Keratinocyte (primary cell): Measurements from ENCODE around the gene GOLGA8G. TPM values are rescaled to one million over a fixed set of nuclear protein-coding genes. Genes with fewer than 3 reads are reported as not detected.
"Not testable (repeated sequence)": the region's sequence is repeated elsewhere in the genome, so short reads cannot be mapped to it uniquely, and the experiment has no call there.

Experiments used
- DNase-seq: peaks from one replicate; pipeline ENCODE4 v3.0.0-alpha.2; 2011; ENCODE audit warnings: low read depth, missing footprints, low spot score
- FAIRE-seq: peaks from 2 replicates; lab custom pipeline; 2011; peaks lifted over from hg19 to GRCh38; lab: Jason Lieb, UNC
- H2AFZ ChIP-seq: 2 replicates; pipeline ENCODE4 v1.6.0; 2012; ENCODE audit warnings: low read length, control low read depth, inconsistent platforms; ENCODE audit not compliant: control insufficient read depth
- H3K27ac ChIP-seq: 2 replicates; pipeline ENCODE4 v1.5.1; 2011; ENCODE audit warnings: low read length; ENCODE audit not compliant: control insufficient read depth, insufficient read depth
- H3K27me3 ChIP-seq: 3 replicates; pipeline ENCODE4 v1.6.0; 2011; ENCODE audit warnings: low read length; ENCODE audit not compliant: control insufficient read depth, insufficient read depth; ENCODE audit errors: extremely low read depth
- H3K36me3 ChIP-seq, 2 experiments: 2 replicates in 1 of 2; 3 replicates in 1 of 2; pipeline ENCODE4 v1.5.1; 2011; ENCODE audit warnings: low read length in 2 of 2, mild to moderate bottlenecking in 1 of 2; ENCODE audit not compliant: control insufficient read depth in 2 of 2, insufficient read depth in 2 of 2; ENCODE audit errors: extremely low read depth in 1 of 2
- H3K4me1 ChIP-seq: 3 replicates; pipeline ENCODE4 v1.5.1; 2011; ENCODE audit warnings: low read length; ENCODE audit not compliant: control insufficient read depth, insufficient read depth; ENCODE audit errors: extremely low read depth
- H3K4me2 ChIP-seq: 3 replicates; pipeline ENCODE4 v1.6.0; 2011; ENCODE audit warnings: low read depth, low read length; ENCODE audit not compliant: control insufficient read depth, insufficient read depth; ENCODE audit errors: extremely low read depth
- H3K4me3 ChIP-seq, 3 experiments: fragments of 200-600 bp in 1 of 3; sonication (generic) in 1 of 3; 2 replicates in 2 of 3; 3 replicates in 1 of 3; pipeline ENCODE4 v1.5.1; 2011 to 2016; ENCODE audit warnings: low read length in 3 of 3, mild to moderate bottlenecking in 3 of 3, control low read depth in 2 of 3, inconsistent platforms in 1 of 3, low read depth in 1 of 3, mixed read lengths in 1 of 3, mixed run types in 1 of 3, moderate library complexity in 1 of 3; ENCODE audit not compliant: control insufficient read depth in 2 of 3, insufficient read depth in 2 of 3; ENCODE audit errors: extremely low read depth in 1 of 3
- H3K79me2 ChIP-seq: 2 replicates; pipeline ENCODE4 v1.6.0; 2012; ENCODE audit warnings: low read length; ENCODE audit not compliant: control insufficient read depth, insufficient read depth
- H3K9ac ChIP-seq: 3 replicates; pipeline ENCODE4 v1.6.0; 2011; ENCODE audit warnings: low read length; ENCODE audit not compliant: control insufficient read depth, insufficient read depth; ENCODE audit errors: extremely low read depth
- H3K9me1 ChIP-seq: 3 replicates; pipeline ENCODE4 v1.6.0; 2011; ENCODE audit warnings: low read length; ENCODE audit not compliant: control insufficient read depth, insufficient read depth; ENCODE audit errors: extremely low read depth
- H3K9me3 ChIP-seq: 2 replicates; pipeline ENCODE4 v1.5.1; 2012; ENCODE audit warnings: low read depth, low read length; ENCODE audit not compliant: control insufficient read depth
- H4K20me1 ChIP-seq: 3 replicates; pipeline ENCODE4 v1.6.0; 2011; ENCODE audit warnings: low read length; ENCODE audit not compliant: control insufficient read depth, insufficient read depth; ENCODE audit errors: extremely low read depth
- dilution Hi-C: fragments of 300-500 bp; cut with MboI; formaldehyde crosslinking; loops from one replicate; pipeline ENCODE4 v1.7.0; 2020; ENCODE audit warnings: low sequenced_read_pairs; ENCODE audit not compliant: extremely low pct_ligation_motif_present
- polyA minus RNA-seq, 3 experiments: library from RNA; depleted of rRNA, polyadenylated mRNA; stranded (reverse); fragments of >200 nt; gene quantifications; 1 replicate in 1 of 3; 2 replicates in 1 of 3; 3 replicates in 1 of 3; pipeline ENCODE4 v1.2.3, GENCODE V29; 2011
- polyA plus RNA-seq, 5 experiments: library from polyadenylated mRNA; depleted of rRNA in 3 of 5; stranded (reverse) in 3 of 5; stranded (forward) in 1 of 5; unstranded in 1 of 5; fragments of >200 nt; gene quantifications; 1 replicate in 1 of 5; 2 replicates in 3 of 5; 3 replicates in 1 of 5; pipeline versions ENCODE4 v1.2.1 to v1.2.3, GENCODE V29; 2011 to 2012; ENCODE audit warnings: missing spikeins in 2 of 5, low read depth in 1 of 5, low replicate concordance in 1 of 5

The GOLGA8G gene, protein sequence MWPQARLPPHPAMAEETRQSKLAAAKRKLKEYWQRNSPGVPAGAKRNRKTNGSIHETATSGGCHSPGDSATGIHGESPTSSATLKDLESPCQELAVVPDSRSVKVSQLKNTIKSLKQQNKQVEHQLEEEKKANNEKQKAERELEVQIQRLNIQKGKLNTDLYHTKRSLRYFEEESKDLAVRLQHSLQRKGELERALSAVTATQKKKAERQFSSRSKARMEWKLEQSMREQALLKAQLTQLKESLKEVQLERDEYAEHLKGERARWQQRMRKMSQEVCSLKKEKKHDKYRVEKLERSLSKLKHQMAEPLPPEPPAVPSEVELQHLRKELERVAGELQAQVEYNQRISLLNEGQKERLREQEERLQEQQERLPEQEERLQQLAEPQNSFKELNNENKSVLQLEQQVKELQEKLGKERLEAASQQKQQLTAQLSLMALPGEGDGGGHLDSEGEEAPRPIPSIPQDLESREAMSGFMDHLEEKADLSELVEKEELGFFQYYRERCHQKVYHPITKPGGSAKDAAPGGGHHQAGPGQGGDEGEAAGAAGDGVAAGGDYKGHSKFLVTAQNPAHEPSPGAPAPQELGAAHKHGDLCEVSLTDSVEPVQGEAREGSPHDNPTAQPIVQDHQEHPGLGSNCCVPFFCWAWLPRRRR
- polyA plus RNA-seq (not detected in 3 replicates), polyA minus RNA-seq (not detected in 3 replicates)
- not detected for polyA plus RNA-seq (2011; ENCODE audit: low read depth)
- polyA plus RNA-seq (2011; cell fraction: cytosol; rRNA removed) = not detected in 2 replicates
- not detected in 2 replicates for polyA plus RNA-seq (2011; cell fraction: nucleus; rRNA removed)
- polyA plus RNA-seq (2012; ENCODE audit: low replicate concordance) = not detected in 2 replicates
- polyA minus RNA-seq (2011; cell fraction: cytosol; rRNA and poly(A)+ RNA removed) = not detected
- not detected in 2 replicates for polyA minus RNA-seq (2011; cell fraction: nucleus; rRNA and poly(A)+ RNA removed)

GRCh38 chr15:28532954-28533353 lies at the start of gene GOLGA8G:
TSS of gene GOLGA8G (minus strand) at chr15:28532971. CDS start at chr15:28532909, 62 bp downstream.
- H2AFZ ChIP-seq, H3K4me2 ChIP-seq, FAIRE-seq, H4K20me1 ChIP-seq, H3K9me1 ChIP-seq, H3K4me1 ChIP-seq, H3K79me2 ChIP-seq, H3K27me3 ChIP-seq, DNase-seq, H3K36me3 ChIP-seq, H3K4me3 ChIP-seq, H3K9ac ChIP-seq, H3K27ac ChIP-seq, H3K9me3 ChIP-seq, dilution Hi-C loops: not testable (repeated sequence)

GRCh38 chr15:28573351-28573750 lies 40.6 kb upstream of the GOLGA8G start:
- H2AFZ ChIP-seq, H4K20me1 ChIP-seq, H3K9ac ChIP-seq, H3K79me2 ChIP-seq, dilution Hi-C loops, H3K4me2 ChIP-seq, FAIRE-seq, H3K27ac ChIP-seq, H3K36me3 ChIP-seq, H3K9me1 ChIP-seq, H3K4me3 ChIP-seq, H3K27me3 ChIP-seq, H3K9me3 ChIP-seq, H3K4me1 ChIP-seq, DNase-seq: not testable (repeated sequence)

GRCh38 chr15:28553268-28553667 lies 20.5 kb upstream of the GOLGA8G start, which contains the start of gene GOLGA6L25:
TSS of gene GOLGA6L25 (plus strand) at chr15:28553568. CDS start at chr15:28553629, 61 bp downstream.
- H3K4me1 ChIP-seq, H3K27me3 ChIP-seq, H3K9me3 ChIP-seq, H2AFZ ChIP-seq, H3K4me2 ChIP-seq, H3K36me3 ChIP-seq, dilution Hi-C loops, H3K9me1 ChIP-seq, DNase-seq, H3K9ac ChIP-seq, H3K27ac ChIP-seq, FAIRE-seq, H3K4me3 ChIP-seq, H3K79me2 ChIP-seq, H4K20me1 ChIP-seq: not testable (repeated sequence)

DNA sequence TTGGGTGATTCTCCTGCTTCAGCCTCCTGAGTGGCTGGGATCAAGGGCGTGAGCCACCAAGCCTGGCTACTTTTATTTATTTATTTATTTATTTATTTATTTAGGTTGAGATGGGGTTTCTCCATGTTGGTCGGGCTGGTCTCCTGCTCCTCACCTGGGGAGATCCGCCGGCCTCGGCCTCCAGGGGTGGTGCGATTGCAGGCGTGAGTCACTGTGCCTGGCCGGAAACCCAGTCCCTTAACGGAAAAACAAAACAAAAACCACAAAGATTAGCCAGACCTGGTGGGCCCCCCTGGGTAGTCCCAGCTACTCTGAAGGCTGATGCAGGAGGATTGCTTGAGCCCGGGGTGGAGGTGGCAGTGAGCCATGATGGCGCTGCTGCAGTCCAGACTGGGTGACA lies 17.6 kb downstream of the GOLGA8G start:
- H3K27ac ChIP-seq, H3K4me3 ChIP-seq, H4K20me1 ChIP-seq, H2AFZ ChIP-seq, H3K9me1 ChIP-seq, H3K9me3 ChIP-seq, H3K9ac ChIP-seq, FAIRE-seq, H3K4me1 ChIP-seq, H3K27me3 ChIP-seq, H3K4me2 ChIP-seq, dilution Hi-C loops, H3K79me2 ChIP-seq, H3K36me3 ChIP-seq, DNase-seq: not testable (repeated sequence)
